HCT116 (cell line): ENCODE results near the gene PAQR7. TPM values are rescaled to one million over a fixed set of nuclear protein-coding genes. Genes with fewer than 3 reads are reported as not detected.

ENCODE experiments used
- ATAC-seq: fragments of 200-7000 bp; cut with Tn5 transposase; 2 replicates; pipeline ENCODE4 v1.9.1; 2020; ENCODE audit warnings: mild to moderate bottlenecking, moderate library complexity
- BruUV-seq: library from RNA; stranded (reverse); fragments of 400-500 nt; replicated peaks from 2 replicates; lab custom pipeline; 2021; lab: Mats Ljungman, UMichigan
- CTCF ChIA-PET: fragments of 300-600 bp; sonication (Branson Sonifier 250); formaldehyde crosslinking; loops from one replicate; lab custom pipeline; 2021; ENCODE audit warnings: antibody characterized with exemption; lab: Charles Lee
- POLR2A ChIA-PET: fragments of 300-600, 350-600 bp; sonication (Branson Sonifier 250); formaldehyde crosslinking; loops from one replicate; lab custom pipeline; 2021; ENCODE audit warnings: antibody characterized with exemption; lab: Charles Lee
- RAD21 ChIA-PET, 2 experiments: fragments of 300-600 bp; sonication (Branson Sonifier 250); formaldehyde crosslinking; loops; one replicate each; lab custom pipeline; 2023; ENCODE audit warnings: low total read pairs in 2 of 2; ENCODE audit not compliant: uncharacterized antibody in 2 of 2, unreplicated experiment in 2 of 2, low non-redundant PET in 1 of 2; lab: Charles Lee
- DNase-seq: peaks from one replicate; pipeline ENCODE4 v3.0.0-alpha.2; 2010; ENCODE audit warnings: low read depth, low spot score
- H2AFZ ChIP-seq: fragments of 200-600 bp; shearing (Covaris generic), sonication (generic); 2 replicates; pipeline ENCODE4 v1.6.1; 2017; ENCODE audit warnings: low read depth, mixed run types, mixed read lengths, antibody characterized with exemption, low read length; ENCODE audit not compliant: poor library complexity, severe bottlenecking
- H3K27ac ChIP-seq: 2 replicates; pipeline ENCODE4 v1.5.1; 2012; ENCODE audit warnings: low read depth, low read length
- H3K27me3 ChIP-seq: fragments of 200-600 bp; sonication (generic); 2 replicates; pipeline ENCODE4 v1.6.1; 2016; ENCODE audit warnings: mixed run types, low read length, mixed read lengths; ENCODE audit not compliant: insufficient read depth
- H3K36me3 ChIP-seq, 2 experiments: fragments of 200-500 bp in 1 of 2; fragments of 200-600 bp in 1 of 2; sonication (Bioruptor generic) in 1 of 2; sonication (generic) in 1 of 2; 2 replicates each; pipeline versions ENCODE4 v1.5.1 to v1.6.1; 2014 to 2016; ENCODE audit warnings: low read length in 2 of 2, inconsistent platforms in 1 of 2, mixed read lengths in 1 of 2, mixed run types in 1 of 2; ENCODE audit not compliant: insufficient read depth in 2 of 2, control insufficient read depth in 1 of 2
- H3K4me1 ChIP-seq, 2 experiments: fragments of 200-600 bp in 1 of 2; sonication (generic) in 1 of 2; 2 replicates each; pipeline versions ENCODE4 v1.5.1 to v1.6.1; 2012 to 2017; ENCODE audit warnings: low read length in 2 of 2, inconsistent platforms in 1 of 2, mild to moderate bottlenecking in 1 of 2, mixed read lengths in 1 of 2, mixed run types in 1 of 2, moderate library complexity in 1 of 2; ENCODE audit not compliant: insufficient read depth in 2 of 2, control insufficient read depth in 1 of 2
- H3K4me2 ChIP-seq: fragments of 200-600 bp; sonication (generic); 2 replicates; pipeline ENCODE4 v1.6.1; 2017; ENCODE audit warnings: mixed run types, low read length, mixed read lengths
- H3K4me3 ChIP-seq, 2 experiments: fragments of 200-600 bp in 1 of 2; sonication (generic) in 1 of 2; replicated peaks in 1 of 2; 2 replicates each; pipeline ENCODE4 v1.5.1; 2011 to 2016; ENCODE audit warnings: low read length in 2 of 2, control low read depth in 1 of 2, low read depth in 1 of 2, mild to moderate bottlenecking in 1 of 2, mixed read lengths in 1 of 2, mixed run types in 1 of 2
- H3K79me2 ChIP-seq: fragments of 200-600 bp; sonication (generic); 2 replicates; pipeline ENCODE4 v1.6.1; 2017; ENCODE audit warnings: mild to moderate bottlenecking, mixed run types, low read length, moderate library complexity, mixed read lengths; ENCODE audit not compliant: insufficient read depth
- H3K9ac ChIP-seq: fragments of 200-600 bp; sonication (generic); 2 replicates; pipeline ENCODE4 v1.6.1; 2016; ENCODE audit warnings: low read length, mixed read lengths
- H3K9me2 ChIP-seq: fragments of 200-600 bp; sonication (generic), shearing (Covaris generic); 2 replicates; pipeline ENCODE4 v1.6.1; 2017; ENCODE audit warnings: mixed run types, mild to moderate bottlenecking, moderate library complexity; ENCODE audit not compliant: insufficient read depth
- H3K9me3 ChIP-seq, 2 experiments: fragments of 200-500 bp in 1 of 2; fragments of 200-600 bp in 1 of 2; sonication (Bioruptor generic) in 1 of 2; sonication (generic) in 1 of 2; 2 replicates each; pipeline ENCODE4 v1.6.1; 2014 to 2017; ENCODE audit warnings: low read length in 2 of 2, mixed read lengths in 2 of 2, inconsistent platforms in 1 of 2, low read depth in 1 of 2, mild to moderate bottlenecking in 1 of 2, mixed run types in 1 of 2, moderate library complexity in 1 of 2; ENCODE audit not compliant: control insufficient read depth in 1 of 2, insufficient read depth in 1 of 2
- H4K20me1 ChIP-seq: fragments of 200-600 bp; sonication (generic), shearing (Covaris generic); 2 replicates; pipeline ENCODE4 v1.6.1; 2017; ENCODE audit warnings: mixed run types, mild to moderate bottlenecking, moderate library complexity; ENCODE audit not compliant: insufficient read depth
- CBX3 ChIP-seq: IDR thresholded peaks from 2 replicates; pipeline ENCODE4 v1.6.1; 2012; ENCODE audit warnings: low read depth
- EZH2 ChIP-seq: fragments of 200-600 bp; sonication (generic); IDR thresholded peaks from 2 replicates; pipeline ENCODE4 v1.6.1; 2017; ENCODE audit warnings: antibody characterized with exemption, mixed run types
- EZH2phosphoT487 ChIP-seq: fragments of 200-600 bp; IDR thresholded peaks from 2 replicates; pipeline ENCODE4 v1.6.1; 2018; ENCODE audit warnings: antibody characterized with exemption, borderline replicate concordance
- FOSL1 ChIP-seq: IDR thresholded peaks from 2 replicates; pipeline ENCODE4 v1.6.1; 2012; ENCODE audit warnings: low read depth
- JUND ChIP-seq: IDR thresholded peaks from 2 replicates; pipeline ENCODE4 v1.6.1; 2012
- POLR2A ChIP-seq: IDR thresholded peaks from 2 replicates; pipeline ENCODE4 v1.7.0; 2011; ENCODE audit warnings: borderline replicate concordance; ENCODE audit not compliant: insufficient read depth, insufficient read length; ENCODE audit errors: extremely low read depth
- RAD21 ChIP-seq: IDR thresholded peaks from 2 replicates; pipeline ENCODE4 v1.6.1; 2012; ENCODE audit warnings: low read depth, mild to moderate bottlenecking
- SIN3A ChIP-seq: IDR thresholded peaks from 2 replicates; pipeline ENCODE4 v1.6.1; 2012; ENCODE audit warnings: low read depth
- SP1 ChIP-seq: IDR thresholded peaks from 2 replicates; pipeline ENCODE4 v1.6.1; 2012; ENCODE audit warnings: low read depth
- SRF ChIP-seq: IDR thresholded peaks from 2 replicates; pipeline ENCODE4 v1.6.1; 2012; ENCODE audit warnings: low read depth
- TCF7L2 ChIP-seq: IDR thresholded peaks from 2 replicates; pipeline ENCODE4 v1.7.0; 2011; ENCODE audit warnings: borderline replicate concordance, inconsistent platforms; ENCODE audit not compliant: insufficient read depth, insufficient read length; ENCODE audit errors: extremely low read depth
- ZFX ChIP-seq: fragments of 450-650 bp; IDR thresholded peaks from 2 replicates; pipeline ENCODE4 v1.6.1; 2017
- ZNF274 ChIP-seq: fragments of 200-500 bp; sonication (Bioruptor generic); IDR thresholded peaks from 2 replicates; pipeline ENCODE4 v1.6.1; 2014; ENCODE audit warnings: mild to moderate bottlenecking, low read depth, low read length, inconsistent platforms
- intact Hi-C: fragments of 100-400 bp; cut with micrococcal nuclease; formaldehyde crosslinking; loops from 2 replicates; pipeline ENCODE4 v1.10.0; 2022
- total RNA-seq: library from RNA; stranded (reverse); gene quantifications from one replicate; pipeline ENCODE4 v1.2.1, GENCODE V29; 2021; ENCODE audit not compliant: unreplicated experiment
- TF ChIP-seq, protein P1 (sequence below): IDR thresholded peaks from 2 replicates; pipeline ENCODE4 v1.6.1; 2012
- TF ChIP-seq, protein P2 (sequence below), 3 experiments: fragments of 200-600 bp in 1 of 3; sonication (generic) in 1 of 3; IDR thresholded peaks in 2 of 3; conservative IDR thresholded peaks in 1 of 3; 2 replicates each; pipeline ENCODE4 v1.5.1; 2012 to 2017; ENCODE audit warnings: low read depth in 2 of 3, low read length in 2 of 3, antibody characterized with exemption in 1 of 3, borderline replicate concordance in 1 of 3, control low read depth in 1 of 3, mild to moderate bottlenecking in 1 of 3, mixed read lengths in 1 of 3, mixed run types in 1 of 3, moderate library complexity in 1 of 3; ENCODE audit not compliant: insufficient read depth in 1 of 3
- TF ChIP-seq, protein P3 (sequence below): IDR thresholded peaks from 2 replicates; pipeline ENCODE4 v1.6.1; 2012

Gene PAQR7
- total RNA-seq, 1 experiment from 2014 or later = 13.1 TPM

DNA sequence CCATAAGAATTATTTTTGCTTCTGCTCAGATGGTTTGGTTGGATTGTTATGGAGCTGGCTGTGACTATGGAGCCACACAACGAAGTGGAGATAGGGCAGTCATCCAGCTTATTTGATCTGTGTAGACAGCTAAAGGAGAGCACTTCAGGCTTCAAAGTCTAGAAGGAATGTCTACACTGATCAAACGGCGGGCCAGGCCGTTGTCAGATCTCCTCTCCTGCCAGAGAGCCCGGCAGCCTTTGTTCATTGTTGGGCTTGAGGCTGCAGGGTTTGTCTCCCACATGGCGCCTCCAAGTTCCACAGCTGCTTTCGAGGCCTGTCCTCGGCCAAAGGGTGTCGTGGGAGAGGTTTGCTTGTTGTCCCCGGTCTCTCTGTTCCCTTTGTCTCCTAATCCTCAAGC, 33.5 kb upstream of the PAQR7 start:
- Histone ChIP-seq H3K79me2 (peaks cover 13% of the 10 kb centered on the region), H4K20me1 (peaks cover 10% of the 10 kb centered on the region), H3K9ac (no peak overlapping the region), H3K9me2 (no peaks in the 10 kb centered on the region), H3K4me1 (peaks cover 5 to 29% of the 10 kb centered on the region in 2 experiments), H3K4me3 (no peak overlapping the region), H3K27ac (no peak overlapping the region), H3K4me2 (no peak overlapping the region), H3K36me3 (peaks cover 3% of the 10 kb centered on the region in 2 experiments; a peak in 3 of 4 replicates), H2AFZ (no peak overlapping the region), H3K27me3 (no peaks in the 10 kb centered on the region), H3K9me3 (no peaks in the 10 kb centered on the region)
- TF ChIP-seq SIN3A = no peak
- TF ChIP-seq SP1 = no peak
- TF ChIP-seq, protein P1, sequence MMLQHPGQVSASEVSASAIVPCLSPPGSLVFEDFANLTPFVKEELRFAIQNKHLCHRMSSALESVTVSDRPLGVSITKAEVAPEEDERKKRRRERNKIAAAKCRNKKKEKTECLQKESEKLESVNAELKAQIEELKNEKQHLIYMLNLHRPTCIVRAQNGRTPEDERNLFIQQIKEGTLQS = no peak
- TF ChIP-seq, protein P2, sequence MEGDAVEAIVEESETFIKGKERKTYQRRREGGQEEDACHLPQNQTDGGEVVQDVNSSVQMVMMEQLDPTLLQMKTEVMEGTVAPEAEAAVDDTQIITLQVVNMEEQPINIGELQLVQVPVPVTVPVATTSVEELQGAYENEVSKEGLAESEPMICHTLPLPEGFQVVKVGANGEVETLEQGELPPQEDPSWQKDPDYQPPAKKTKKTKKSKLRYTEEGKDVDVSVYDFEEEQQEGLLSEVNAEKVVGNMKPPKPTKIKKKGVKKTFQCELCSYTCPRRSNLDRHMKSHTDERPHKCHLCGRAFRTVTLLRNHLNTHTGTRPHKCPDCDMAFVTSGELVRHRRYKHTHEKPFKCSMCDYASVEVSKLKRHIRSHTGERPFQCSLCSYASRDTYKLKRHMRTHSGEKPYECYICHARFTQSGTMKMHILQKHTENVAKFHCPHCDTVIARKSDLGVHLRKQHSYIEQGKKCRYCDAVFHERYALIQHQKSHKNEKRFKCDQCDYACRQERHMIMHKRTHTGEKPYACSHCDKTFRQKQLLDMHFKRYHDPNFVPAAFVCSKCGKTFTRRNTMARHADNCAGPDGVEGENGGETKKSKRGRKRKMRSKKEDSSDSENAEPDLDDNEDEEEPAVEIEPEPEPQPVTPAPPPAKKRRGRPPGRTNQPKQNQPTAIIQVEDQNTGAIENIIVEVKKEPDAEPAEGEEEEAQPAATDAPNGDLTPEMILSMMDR (IDR thresholded peaks at IDR 0.05 in 2 of 3, conservative IDR thresholded peaks at IDR 0.05 in 1 of 3; ENCODE audit: borderline replicate concordance in 1 of 3, insufficient read depth in 1 of 3, low read depth in 2 of 3, low read length in 2 of 3) = no peak
- TF ChIP-seq POLR2A = no peak
- TF ChIP-seq CBX3 = no peak
- no peak for TF ChIP-seq ZFX
- TF ChIP-seq SRF = no peak
- TF ChIP-seq, protein P3, sequence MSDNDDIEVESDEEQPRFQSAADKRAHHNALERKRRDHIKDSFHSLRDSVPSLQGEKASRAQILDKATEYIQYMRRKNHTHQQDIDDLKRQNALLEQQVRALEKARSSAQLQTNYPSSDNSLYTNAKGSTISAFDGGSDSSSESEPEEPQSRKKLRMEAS = no peak
- TF ChIP-seq ZNF274 = no peak
- TF ChIP-seq FOSL1 = no peak
- no peak for TF ChIP-seq EZH2
- TF ChIP-seq TCF7L2 = no peak
- no peak for TF ChIP-seq JUND
- TF ChIP-seq RAD21 = no peak
- TF ChIP-seq EZH2phosphoT487 = no peak
- ATAC-seq = no peak
- RAD21 ChIA-PET = no interaction called here
- no peak for DNase-seq
- POLR2A ChIA-PET = interaction anchor here (1.6 kb wide), 1 partner anchor 89 kb away, joined by 3 read pairs; the partner anchor contains the start of gene PAFAH2
- CTCF ChIA-PET = interaction anchor here (0.9 to 1.1 kb wide), 2 partner anchors 13 to 89 kb away, joined by 3 to 4 read pairs; partner anchors contain the start of gene PAFAH2
- intact Hi-C loops = no loop called here
- BruUV-seq = no TSS peak
